DMS153 treated with DMSO at 0.1 percent for 48 hours (cell line): Measurements from ENCODE around the gene CGRRF1.

Source experiments
- DNase-seq: peaks from one replicate; lab custom pipeline; 2025; ENCODE audit not compliant: unreplicated experiment; lab: John Stamatoyannopoulos, UW

Gene CGRRF1

GRCh38 chr14:54547583-54547982 is 37.9 kb downstream of the CGRRF1 start:
- no peak for DNase-seq

- no peak for DNase-seq
Measured at GRCh38 chr14:54548491-54548890, 38.8 kb downstream of the CGRRF1 start.

- no peak for DNase-seq
Measured at GRCh38 chr14:54549862-54550261, 40.2 kb downstream of the CGRRF1 start.

- DNase-seq: no peak
Measured at GRCh38 chr14:54550514-54550913, 40.8 kb downstream of the CGRRF1 start.

GRCh38 chr14:54554401-54554800 is 44.7 kb downstream of the CGRRF1 start:
- no peak for DNase-seq

GRCh38 chr14:54555651-54556050 is 45.9 kb downstream of the CGRRF1 start:
- DNase-seq: no peak

GRCh38 chr14:54556535-54556934 is 46.8 kb downstream of the CGRRF1 start:
- DNase-seq: no peak

GRCh38 chr14:54562334-54562733 is 52.6 kb downstream of the CGRRF1 start:
- DNase-seq: no peak

GRCh38 chr14:54564071-54564867 is 54.6 kb downstream of the CGRRF1 start:
- no peak for DNase-seq

GRCh38 chr14:54564868-54565784 is 55.4 kb downstream of the CGRRF1 start:
- DNase-seq: peak; percentile 72

- no peak for DNase-seq
Measured at GRCh38 chr14:54565785-54566409, 56.2 kb downstream of the CGRRF1 start.

GRCh38 chr14:54566410-54567223 is 56.9 kb downstream of the CGRRF1 start, which contains the start of gene SAMD4A:
Gene SAMD4A, plus strand, starts transcription at chr14:54567128. Its CDS starts 789 bp downstream, at chr14:54567917.
- DNase-seq: no peak

- no peak for DNase-seq
Measured at GRCh38 chr14:54567224-54567638, 57.5 kb downstream of the CGRRF1 start.

- DNase-seq: no peak
Measured at GRCh38 chr14:54567639-54568561, 58.2 kb downstream of the CGRRF1 start.

- no peak for DNase-seq
Measured at GRCh38 chr14:54568821-54569595, 59.3 kb downstream of the CGRRF1 start.

- no peak for DNase-seq
Measured at GRCh38 chr14:54570047-54570446, 60.3 kb downstream of the CGRRF1 start.

GRCh38 chr14:54570631-54571415 is 61.1 kb downstream of the CGRRF1 start:
- no peak for DNase-seq

GRCh38 chr14:54572316-54572715 is 62.6 kb downstream of the CGRRF1 start:
- no peak for DNase-seq
